ENCODE results near the gene TREML1.
"Not testable (repeated sequence)": the region's sequence is repeated elsewhere in the genome, so short reads cannot be mapped to it uniquely, and the experiment has no call there.

The TREML1 gene, protein sequence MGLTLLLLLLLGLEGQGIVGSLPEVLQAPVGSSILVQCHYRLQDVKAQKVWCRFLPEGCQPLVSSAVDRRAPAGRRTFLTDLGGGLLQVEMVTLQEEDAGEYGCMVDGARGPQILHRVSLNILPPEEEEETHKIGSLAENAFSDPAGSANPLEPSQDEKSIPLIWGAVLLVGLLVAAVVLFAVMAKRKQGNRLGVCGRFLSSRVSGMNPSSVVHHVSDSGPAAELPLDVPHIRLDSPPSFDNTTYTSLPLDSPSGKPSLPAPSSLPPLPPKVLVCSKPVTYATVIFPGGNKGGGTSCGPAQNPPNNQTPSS

DNA sequence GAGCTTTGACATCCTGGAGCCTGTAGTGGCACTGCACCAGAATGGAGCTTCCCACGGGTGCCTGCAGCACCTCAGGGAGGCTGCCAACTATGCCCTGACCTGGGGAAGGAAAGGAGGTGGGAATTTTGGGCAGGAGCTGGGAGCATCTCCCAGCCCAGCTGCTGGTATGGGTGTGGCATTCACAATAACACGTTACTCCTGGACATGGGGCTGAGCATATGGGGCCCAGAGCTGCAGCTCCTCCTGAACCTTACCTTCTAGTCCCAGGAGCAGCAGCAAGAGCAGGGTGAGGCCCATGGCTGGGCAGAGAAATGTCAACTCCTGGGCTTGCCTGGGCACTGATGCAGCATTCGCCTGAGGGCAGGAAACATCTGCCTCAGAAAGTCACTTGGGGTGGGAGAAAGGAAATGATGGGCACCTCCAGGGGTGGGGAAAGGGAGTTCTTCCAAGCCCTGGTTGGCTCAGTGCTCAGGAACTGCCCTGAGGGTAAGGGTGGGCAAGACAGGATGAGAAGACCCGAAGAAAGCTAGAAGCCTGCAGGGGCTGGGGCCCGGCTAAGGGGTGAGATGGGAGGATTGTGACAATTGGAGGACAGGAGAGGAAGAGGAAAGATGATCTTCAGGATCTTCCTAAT is at the start of gene TREML1:
TSS of gene TREML1 (minus strand) at position 356 of the 634 bp plus-strand sequence. CDS start at position 297, 59 bp downstream.
- DNase-seq, result no peak

DNA sequence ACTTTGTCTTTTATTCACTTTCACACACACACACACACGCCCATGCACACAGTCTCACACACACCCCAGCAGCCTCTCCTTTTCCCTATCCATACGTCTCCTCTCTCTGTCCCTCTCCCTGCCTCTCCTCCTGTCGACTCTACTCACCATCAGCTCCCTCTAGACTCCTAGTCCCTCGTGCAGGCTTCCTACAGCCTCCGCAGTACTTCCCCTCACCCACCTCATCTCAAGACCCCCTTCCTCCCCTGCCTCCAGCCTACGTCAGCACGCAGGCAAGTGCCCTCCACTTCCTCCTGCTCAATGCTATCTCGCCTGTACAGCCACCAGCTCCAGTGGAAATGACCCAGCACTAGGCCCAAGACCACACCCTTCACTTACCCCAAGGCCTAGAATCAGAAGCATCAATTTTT is 47.6 kb upstream of the TREML1 start:
- peak; percentile 46 for DNase-seq

DNA sequence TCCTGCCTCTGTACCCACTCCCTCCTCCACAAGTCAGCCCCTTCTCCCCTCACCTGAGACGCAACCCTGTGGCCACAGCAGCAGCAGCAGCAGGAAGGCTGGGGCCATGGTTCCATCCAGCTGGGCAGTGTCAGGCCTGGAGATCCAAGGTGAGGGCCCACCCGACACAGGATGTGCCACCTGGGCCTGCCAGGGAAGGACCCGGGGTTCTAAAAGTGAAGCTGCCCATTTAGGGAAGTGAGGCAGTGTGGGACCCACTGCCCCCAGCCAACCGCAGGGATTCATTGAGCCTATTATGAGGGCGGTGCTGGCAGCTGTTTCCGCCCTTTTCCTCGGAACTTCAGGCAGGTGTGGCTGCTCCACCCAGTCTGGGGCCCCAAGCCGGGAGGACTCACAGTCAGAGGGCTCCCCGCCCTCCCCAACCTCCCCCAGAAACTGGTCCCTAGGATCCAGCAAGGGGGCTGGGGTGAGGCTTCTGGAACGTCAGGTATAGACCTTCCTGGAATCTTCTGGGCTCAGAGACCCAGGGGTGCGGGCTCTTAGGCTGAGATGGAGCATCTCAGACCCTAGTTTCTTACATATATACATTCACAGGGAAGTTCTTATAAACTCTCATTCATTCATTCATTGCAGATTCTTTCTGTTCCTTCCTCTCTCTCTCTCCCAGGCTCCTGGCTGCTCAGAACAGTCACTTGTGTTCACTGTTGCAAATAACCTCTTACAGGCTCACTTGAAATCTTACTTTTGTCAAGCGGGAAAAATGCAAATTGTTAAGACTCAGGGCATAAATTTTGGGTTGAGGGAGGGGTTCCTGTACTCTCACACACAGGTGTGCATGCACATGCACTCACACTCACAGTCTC is 47.0 kb upstream of the TREML1 start, which contains the start of gene TREML2:
TSS of gene TREML2 (minus strand) at position 249 of the 863 bp plus-strand sequence. CDS start at position 108, 141 bp downstream.
- DNase-seq, result peak; percentile 60

DNA sequence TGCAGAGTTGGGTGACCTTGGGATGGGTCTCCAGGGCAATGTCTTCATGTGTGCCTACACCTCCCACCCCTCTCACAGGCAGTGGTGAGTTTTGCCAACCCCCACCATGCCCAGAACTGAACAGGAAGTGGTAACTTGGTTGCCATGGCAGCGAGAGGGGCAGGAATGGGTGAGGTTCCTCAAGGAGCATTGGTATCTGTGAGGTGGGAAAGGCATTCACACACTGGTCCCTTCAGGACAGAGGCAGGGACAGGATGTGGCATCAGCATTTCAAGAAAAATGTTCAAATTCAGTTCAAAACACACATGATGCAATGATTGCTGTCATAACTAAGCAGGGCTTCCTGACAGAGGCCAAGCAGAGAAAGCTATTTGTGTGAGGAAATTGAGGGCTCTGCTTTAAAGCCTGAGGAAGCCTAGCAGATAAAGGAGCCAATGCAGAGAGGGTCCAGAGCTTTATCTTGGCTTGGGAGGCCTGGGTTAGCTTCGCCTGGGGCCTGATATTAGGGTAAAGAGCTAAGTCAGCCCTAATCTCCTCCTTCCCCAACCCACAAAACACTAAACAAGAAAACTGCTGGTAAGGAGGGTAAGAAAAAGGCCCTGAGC is 46.3 kb upstream of the TREML1 start:
- peak; percentile 85 for DNase-seq

DNA sequence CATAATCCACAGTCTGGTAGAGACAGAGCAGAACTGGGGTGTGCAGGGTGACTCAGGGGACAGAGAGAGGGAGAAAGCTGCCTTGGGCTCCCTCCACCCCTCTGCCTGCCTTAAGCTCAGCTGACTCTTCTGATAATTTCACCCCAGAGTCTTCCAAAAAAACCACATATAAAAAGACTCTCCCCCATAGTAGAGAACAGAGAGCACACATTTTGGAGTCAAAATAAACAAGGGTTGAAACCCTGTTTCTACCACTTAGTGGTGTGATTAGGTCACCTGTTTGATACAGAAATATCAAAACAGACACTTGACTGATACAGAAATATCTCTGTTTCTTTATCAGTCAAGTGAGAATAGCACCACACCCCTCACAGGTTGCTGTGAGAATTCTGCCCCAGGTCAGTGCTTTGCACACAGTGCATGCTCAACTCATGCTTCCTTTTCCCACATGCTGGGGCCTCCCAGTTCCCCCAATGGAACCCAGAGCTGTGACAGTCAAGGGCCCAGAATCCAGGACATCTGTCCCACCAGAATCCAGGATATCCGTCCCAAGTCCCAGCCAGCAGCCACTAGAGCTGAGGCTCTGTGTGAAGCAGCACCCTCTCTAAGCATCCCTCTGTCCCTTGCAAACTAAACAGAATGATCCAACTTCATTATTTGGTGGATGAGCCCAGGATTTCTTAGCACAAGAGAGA is 45.6 kb upstream of the TREML1 start:
- peak; percentile 46 for DNase-seq

DNA sequence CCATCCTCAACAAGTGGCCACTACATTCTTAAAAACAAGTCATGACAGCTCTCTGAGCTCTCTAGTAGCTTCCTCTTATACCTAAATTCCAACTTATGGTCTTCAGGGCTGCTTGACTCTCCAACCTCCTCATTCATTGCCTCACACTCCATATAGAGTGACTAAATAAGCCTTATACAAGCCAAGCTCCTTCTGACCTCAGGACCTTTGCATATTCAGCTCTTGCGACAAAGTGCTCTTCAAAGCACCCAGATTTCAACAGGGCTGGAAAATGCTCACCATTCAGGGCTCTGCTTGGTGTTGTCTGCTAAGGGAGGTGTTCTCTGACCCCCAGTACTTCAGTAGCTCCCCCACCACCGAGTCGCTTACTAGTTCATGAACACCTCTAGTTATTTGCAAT is 43.1 kb upstream of the TREML1 start:
- DNase-seq, result no peak

DNA sequence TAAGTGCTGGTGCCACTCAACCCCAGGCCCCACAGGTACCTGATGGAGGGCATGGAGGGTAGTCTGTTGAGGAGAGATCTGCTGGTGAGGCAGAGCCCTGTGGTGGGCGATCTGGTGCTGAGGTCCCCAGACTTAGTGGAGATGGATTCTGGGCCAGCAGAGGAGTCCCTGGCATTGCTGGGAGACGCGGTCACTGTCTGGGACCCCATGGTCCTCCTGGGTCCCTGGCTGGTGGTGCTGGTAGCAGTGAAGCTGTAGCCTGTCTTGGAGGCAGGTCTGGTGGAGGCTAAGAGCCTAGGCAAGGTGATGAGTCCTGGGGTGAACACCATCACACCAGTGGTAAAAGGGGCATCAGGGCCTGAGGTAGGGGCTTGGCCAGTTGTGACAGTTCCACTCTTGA is 40.2 kb upstream of the TREML1 start:
- DNase-seq, result no peak

DNA sequence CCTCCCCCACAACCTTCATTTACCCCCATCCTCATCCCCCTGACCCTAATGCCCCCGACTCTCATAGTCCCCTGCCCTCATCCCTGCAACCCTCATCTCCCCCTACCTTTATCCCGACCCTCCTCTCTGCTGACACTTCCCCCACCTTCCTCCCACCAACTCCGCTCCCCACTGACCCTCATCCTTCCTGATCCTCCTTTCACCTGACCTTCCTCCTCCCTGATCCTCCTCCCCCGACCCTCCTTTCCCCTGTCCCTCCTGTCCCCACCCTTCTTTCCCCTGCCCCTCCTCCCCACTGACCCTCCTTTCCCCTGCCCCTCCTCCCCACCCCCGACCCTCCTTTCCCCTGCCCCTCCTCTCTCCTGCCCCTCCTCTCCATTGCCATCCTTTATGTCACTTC is 39.7 kb upstream of the TREML1 start:
- DNase-seq, result no peak

DNA sequence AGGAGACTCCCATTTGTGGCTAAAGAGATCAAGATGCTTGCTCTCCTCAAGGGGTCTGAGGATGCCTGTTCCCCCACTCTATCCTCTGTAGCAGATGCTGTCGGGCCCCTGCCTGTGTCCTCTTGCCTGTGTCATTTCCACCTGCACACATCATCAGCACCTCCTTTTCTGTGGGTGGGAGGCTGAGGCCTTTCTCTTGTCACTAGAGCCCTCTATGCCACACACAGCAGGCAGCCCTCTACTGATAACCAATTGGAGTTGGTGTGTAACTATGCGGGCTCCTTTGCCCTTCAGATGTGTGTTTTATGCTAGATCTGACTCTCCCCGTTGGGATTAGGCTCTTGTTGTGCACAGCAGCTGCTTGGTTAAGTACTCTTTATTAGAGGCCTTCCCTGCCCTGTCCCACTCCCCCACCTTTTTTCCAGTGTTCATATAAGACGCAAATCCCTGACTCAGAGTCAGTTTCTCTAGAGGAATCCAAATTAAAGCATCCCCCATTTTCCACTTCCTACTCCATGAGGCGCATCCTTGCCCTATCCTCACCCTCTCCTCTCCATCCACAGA is 39.1 kb upstream of the TREML1 start:
- DNase-seq, result no peak

DNA sequence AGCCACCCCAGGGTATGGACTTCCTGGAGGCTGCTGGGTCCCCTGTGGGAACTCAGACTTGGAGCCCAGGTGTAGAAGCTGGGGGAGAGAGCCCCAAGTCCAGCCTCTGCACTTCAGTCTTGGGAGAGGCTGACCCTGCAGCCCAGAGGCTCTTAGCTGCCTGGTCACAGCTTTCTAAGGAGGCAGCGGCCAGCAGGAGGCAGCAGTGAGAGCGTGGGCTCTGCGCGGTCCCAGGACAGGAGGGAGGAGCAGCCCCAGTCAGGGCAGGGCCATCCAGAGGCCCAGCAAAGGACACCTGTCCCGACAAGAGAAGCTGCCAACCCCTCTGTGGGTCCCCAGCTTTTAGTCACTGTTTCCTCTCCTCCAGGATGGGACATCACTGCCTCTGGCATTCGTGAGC is 37.4 kb upstream of the TREML1 start:
- no peak for DNase-seq

DNA sequence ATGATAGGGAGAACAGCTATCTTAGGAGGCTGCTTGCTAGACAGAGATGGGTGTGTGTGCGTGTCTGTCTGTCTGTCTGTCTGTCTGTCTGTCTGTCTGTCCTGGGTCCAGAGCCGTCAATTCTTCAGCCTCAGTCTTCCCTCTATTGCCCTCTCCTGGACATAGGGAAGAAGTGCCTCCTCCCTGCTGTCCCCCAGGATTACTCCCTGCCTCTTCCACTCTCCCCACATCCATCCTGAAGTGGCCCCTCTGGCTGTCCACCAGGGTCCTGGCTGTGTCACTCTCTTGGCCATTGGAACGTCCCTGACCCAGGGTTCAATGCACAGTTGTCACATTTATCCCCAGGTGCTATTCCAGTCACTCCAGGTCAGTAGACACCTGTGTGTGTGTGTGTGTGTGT is 36.6 kb upstream of the TREML1 start:
- DNase-seq, result no peak

DNA sequence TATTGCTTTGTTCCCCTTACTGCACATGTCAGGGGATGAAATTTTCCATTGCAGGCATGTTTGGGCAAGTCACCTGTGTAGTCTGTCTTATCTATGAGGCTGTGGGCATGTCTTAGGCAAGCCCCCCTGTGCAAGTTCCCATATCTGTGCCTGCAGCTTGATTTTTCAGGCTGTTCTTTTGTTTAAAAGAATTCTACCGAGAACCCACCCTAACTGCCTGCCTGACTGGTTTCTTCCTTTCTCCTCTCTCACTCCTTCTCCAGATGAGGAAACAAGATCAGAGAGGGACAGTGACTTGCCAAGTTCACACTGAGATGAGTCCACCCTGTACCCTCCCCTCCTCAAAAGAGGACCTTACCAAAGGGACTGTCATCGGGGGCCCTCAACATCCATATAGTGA is 35.8 kb upstream of the TREML1 start:
- DNase-seq, result no peak

DNA sequence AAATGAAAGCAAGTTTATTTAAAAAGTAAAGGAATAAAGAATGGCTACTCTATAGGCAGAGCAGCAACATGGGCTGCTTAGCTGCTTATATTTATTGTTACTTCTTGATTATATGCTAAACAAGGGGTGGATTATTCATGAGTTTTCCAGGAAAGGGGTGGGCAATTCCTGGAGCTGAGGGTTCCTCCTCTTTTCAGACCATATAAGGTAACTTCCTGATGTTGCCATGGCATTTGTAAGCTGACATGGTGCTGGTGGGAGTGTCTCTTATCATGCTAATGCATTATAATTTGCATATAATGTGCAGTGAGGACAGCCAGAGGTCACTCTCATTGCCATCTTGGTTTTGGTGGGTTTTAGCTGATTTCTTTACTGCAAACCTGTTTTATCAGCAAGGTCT is 34.9 kb upstream of the TREML1 start:
- DNase-seq, result not testable (repeated sequence)

DNA sequence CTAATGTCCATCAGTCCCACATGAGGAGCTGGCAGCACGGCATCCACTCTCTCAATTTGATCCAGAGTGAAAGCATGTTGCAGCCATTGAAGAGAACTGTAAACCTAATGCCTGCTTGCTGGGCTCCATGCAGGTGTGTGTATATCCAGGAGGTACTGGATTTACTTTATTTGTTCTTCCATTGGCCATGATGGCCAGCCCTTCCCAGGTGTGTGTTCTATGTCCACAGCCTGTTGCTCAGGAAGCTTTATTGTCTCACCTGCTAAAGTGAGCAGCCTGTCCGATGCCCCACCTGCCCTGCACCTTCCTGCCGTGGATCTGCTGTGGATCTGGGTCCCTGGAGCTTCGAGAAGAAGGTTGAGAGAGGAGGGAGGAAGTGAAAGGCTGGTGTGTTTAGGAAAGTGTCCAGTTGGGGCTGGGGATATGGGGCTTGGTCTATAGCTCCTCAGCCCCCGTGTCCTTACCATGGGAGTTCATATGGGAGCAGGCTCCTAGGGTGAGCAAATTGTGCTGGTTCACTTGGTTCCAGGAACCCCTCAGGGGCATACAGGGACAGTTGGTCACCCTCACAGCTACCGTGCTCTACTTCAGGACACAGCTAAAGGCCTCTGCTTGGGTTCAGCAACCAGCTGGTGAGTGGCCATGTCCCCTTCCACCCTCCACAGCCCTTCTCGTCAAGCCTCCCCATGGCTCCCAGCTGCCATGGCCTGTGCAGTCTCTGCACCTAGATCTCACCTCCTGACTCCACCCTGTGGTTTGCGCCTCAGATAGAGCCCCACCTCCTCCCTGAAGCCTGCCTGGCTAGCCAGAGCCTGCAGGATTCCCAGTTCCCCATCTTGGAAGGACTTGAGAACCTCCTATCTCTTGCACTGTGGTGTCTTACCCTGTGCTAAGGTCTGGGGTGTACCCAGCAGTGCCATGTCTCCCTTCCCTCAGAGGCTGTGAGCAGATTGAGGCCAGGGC is 34.1 kb upstream of the TREML1 start:
- DNase-seq, result no peak

DNA sequence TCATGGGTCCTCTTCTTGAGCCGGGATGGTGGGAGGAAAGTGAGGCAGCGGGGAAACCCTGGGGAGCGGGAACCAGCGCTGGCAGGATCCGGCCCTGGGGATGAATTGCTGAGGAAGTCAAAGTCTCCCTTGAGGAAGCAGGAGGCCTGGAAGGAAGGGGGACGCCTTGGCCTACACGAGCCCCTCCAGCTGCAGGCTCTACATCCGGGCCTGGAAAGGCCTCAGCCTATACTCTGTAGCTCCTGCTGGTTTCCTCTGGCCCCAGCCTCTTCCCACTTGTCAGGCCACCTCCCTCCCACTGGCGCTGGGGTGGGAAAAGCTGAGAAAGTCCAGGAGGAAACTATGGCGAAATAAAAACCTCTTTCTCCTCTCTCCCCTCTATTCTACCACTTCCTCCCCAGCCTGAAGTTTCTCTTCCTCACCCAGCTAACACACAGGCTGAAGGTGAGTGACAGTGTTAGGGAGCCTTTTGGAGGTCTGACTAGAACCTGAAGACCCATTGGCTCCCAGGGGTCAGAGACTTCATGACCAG is 31.9 kb upstream of the TREML1 start:
- no peak for DNase-seq

DNA sequence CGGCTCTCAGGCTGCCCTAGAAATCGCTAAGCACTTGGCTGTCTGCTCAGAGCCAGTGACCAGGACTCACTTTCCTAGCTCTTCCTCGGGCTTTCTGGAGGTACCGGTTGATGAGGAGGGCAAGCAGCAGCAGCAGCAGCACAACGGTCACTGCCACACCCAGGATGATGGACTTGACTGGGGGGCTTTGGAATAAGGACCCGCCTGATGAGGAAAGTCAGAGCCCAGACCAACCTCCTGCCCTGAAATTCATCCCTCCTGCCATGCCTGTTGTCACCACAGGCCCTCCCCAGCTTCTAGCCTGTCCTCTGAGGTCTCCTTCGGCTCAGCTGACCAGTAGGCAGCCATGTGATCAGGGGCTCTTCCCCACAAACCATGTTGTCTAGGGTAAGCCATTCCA is 30.6 kb upstream of the TREML1 start:
- DNase-seq, result no peak

DNA sequence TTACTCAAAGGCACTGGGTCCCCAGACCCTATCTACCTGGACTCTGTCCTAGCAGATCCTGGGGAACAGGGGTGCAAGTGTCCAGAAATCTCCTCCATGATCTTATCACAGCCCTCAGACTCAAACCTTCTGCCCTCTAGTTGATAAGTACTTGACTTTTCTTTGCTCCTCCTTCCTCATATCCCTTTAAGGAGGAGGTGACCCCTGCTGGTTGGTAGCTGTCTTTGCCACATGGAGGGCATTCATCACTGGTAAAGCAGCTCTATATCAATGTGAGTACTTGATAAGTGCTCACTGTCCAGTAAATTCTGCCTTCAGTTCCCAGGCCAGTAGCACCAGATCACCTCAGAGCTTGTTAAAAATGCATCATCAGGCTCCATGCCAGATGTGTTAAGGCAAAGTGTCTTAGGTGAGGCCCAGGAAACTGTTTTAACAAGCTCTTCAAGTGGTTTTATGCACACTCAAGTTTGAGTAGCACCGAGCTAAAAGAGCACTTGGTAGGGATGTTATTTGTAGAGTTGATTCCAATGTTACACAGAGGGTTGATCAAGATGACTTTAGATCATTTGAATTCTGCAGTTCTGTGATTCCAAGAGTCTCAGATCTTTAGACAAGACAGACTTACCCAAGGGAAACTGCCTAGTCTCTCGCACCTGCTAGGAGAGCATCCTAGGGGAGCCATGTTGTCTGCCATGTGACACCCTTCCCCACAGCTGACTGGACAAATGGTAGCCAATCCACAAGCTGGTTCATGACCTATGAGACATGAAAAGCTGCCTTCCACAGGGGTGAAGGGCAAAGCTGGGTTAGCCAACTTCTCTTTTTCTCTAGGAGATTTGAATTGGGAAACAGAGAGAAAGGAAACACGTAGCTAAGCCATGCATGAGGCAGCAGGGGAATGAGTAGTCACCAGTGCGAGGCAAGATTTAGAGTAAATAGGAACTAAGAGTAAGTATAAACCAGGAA is 28.2 kb upstream of the TREML1 start:
- peak; percentile 71 for DNase-seq

DNA sequence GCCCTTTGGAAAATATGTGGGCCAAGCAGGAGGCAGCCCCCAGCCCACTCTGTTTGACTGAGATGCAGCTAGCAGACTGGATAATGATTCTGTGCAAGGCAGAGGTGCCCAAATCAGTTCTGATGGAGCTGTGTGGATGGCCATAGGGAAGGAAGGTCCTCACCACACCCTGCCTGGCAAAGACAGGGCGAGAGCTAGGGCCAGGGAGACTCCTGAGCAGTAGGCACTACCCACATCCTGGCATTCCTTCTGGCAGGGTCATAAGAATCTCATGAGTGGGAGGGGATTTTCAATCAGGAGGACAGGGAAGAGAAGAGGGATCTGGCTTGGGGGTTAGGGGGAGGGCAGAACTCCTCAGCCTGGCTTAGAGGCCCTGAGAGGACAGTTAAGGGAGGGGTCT is 27.4 kb upstream of the TREML1 start:
- no peak for DNase-seq

DNA sequence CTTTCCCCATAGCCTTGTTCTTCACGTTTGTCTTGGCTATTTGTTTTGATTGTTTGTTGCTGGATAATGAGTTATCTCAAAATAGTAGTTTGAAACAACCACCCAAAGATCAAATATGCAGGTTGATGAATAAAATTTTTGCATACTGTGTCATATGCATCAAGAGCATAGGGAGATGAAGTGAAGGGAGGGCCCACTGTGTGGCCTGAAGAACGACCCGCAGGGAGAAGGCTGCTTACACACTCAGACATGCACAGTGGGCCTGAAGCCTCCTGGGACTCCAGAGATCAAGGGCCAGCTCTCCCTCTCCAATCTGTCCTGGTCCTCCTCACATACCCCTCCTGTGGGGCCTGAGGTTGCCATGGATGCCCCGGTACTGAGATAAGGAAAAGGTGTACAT is 25.0 kb upstream of the TREML1 start:
- no peak for DNase-seq
